SKM-1 (cell line): ENCODE data around the gene BPGM.

ENCODE experiments used
- DNase-seq: peaks from one replicate; lab custom pipeline; 2025; ENCODE audit not compliant: unreplicated experiment; lab: John Stamatoyannopoulos, UW

Gene BPGM

GRCh38 chr7:134714470-134715205 is 68.0 kb downstream of the BPGM start:
- no peak for DNase-seq

GRCh38 chr7:134718211-134718875 is 71.7 kb downstream of the BPGM start:
- DNase-seq = no peak

- DNase-seq = no peak
Measured at GRCh38 chr7:134720091-134720935, 73.7 kb downstream of the BPGM start.

DNA sequence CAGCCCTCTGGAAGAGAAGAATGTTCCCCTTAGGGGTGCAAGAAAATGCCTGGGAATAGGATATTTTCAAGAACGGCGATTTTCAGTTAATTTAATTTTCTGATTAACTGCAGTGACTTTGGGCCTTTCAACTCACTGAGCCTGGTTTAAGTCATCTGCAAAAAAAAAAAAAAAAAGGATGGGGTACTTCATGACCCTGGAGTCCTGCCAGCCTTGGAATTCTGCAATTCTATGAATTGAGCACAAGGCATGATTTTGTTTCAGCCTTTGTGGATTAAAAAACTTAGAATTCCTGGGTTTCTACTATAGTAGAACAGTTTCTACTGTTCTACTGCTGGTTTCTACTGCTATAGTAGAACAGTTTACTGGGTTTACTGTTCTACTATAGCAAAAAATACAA is 74.5 kb downstream of the BPGM start:
- DNase-seq = no peak

- no peak for DNase-seq
Measured at GRCh38 chr7:134722786-134723322, 76.2 kb downstream of the BPGM start.

DNA sequence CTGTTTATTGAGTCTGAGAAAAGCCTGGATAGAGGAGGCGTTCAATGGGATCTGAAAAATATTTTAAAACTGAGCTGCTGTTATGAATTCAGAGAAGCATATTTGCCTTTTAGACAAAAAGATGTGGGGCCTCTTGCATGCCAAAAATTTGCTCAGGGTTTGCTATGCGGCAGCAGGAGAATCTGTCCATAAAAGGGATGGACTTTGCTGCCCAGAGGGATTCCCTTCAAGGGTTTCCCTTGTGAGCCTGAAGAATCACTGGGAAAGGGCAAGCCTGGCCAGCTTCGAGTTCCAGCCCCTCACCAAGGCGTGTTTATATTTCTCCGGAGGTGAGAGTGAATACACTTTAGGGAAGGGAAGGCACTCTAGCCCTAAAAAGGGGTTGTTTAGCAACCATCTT is 77.2 kb downstream of the BPGM start:
- DNase-seq = no peak

DNA sequence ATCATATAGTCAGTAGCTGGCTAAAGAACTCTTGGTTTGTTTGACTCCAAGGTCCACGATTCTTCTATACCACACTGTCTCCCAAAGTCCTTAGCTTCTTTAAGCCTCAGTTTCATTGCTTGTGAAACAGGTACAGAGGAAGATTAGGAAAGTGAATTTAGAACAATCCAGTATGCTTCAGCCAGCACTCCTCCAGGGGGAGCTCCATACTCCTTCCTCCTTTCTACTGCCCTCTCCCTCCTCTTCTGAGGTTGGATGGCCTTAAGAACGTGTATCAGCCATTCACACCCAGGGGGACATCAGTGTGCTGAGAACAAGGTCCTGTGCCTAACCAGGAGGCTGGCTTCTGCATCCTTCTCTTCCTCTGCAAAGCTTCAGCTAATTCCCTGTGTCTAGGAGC is 78.0 kb downstream of the BPGM start:
- DNase-seq = peak; percentile 7

- no peak for DNase-seq
Measured at GRCh38 chr7:134726581-134726980, 79.9 kb downstream of the BPGM start.

- DNase-seq = no peak
Measured at GRCh38 chr7:134727711-134728110, 81.1 kb downstream of the BPGM start.
